Liver (tissue), 9 donors: Measurements from ENCODE around the gene FAM78A. TPM values are rescaled to one million over a fixed set of nuclear protein-coding genes. Genes with fewer than 3 reads are reported as not detected.

Experiments used
- DNase-seq: peaks from one replicate; pipeline ENCODE4 v3.0.0-alpha.2; 2017; ENCODE audit warnings: low spot score
- H3K27ac ChIP-seq, 2 donors: one replicate each; pipeline ENCODE4 v1.7.0; 2013; ENCODE audit warnings: inconsistent platforms in 2 of 2, low read length in 2 of 2, control low read depth in 1 of 2, low read depth in 1 of 2, mild to moderate bottlenecking in 1 of 2
- H3K27me3 ChIP-seq, 4 donors: one replicate each; pipeline versions ENCODE4 v1.6.1 to v1.7.0; 2013; ENCODE audit warnings: low read length in 3 of 4, inconsistent platforms in 1 of 4, mild to moderate bottlenecking in 1 of 4, moderate library complexity in 1 of 4; ENCODE audit not compliant: control insufficient read depth in 4 of 4, insufficient read depth in 4 of 4
- H3K36me3 ChIP-seq, 4 donors: one replicate each; pipeline versions ENCODE4 v1.6.1 to v1.7.0; 2013; ENCODE audit warnings: low read length in 3 of 4, mild to moderate bottlenecking in 3 of 4, low read depth in 1 of 4, moderate library complexity in 1 of 4; ENCODE audit not compliant: control insufficient read depth in 4 of 4, insufficient read depth in 3 of 4
- H3K4me1 ChIP-seq, 4 donors: one replicate each; pipeline versions ENCODE4 v1.6.1 to v1.7.0; 2013; ENCODE audit warnings: low read length in 3 of 4, mild to moderate bottlenecking in 3 of 4, moderate library complexity in 1 of 4; ENCODE audit not compliant: control insufficient read depth in 4 of 4, insufficient read depth in 4 of 4
- H3K4me3 ChIP-seq, 3 donors: one replicate each; pipeline versions ENCODE4 v1.6.1 to v1.7.0; 2013; ENCODE audit warnings: low read length in 3 of 3, control low read depth in 1 of 3, low read depth in 1 of 3, mild to moderate bottlenecking in 1 of 3
- H3K9ac ChIP-seq, 2 donors: one replicate each; pipeline ENCODE4 v1.7.0; 2013; ENCODE audit warnings: low read length in 2 of 2, mild to moderate bottlenecking in 2 of 2, moderate library complexity in 2 of 2, control low read depth in 1 of 2, low read depth in 1 of 2
- H3K9me3 ChIP-seq, 4 donors: one replicate each; pipeline versions ENCODE4 v1.6.1 to v1.7.0; 2013; ENCODE audit warnings: low read length in 3 of 4; ENCODE audit not compliant: control insufficient read depth in 4 of 4
- EGR1 ChIP-seq, 2 donors: IDR thresholded peaks; 2 replicates each; pipeline ENCODE4 v1.6.1; 2016 to 2018; ENCODE audit warnings: antibody characterized with exemption in 2 of 2, low read depth in 2 of 2
- FOXA1 ChIP-seq: IDR thresholded peaks from 2 replicates; pipeline ENCODE4 v1.6.1; 2016; ENCODE audit warnings: antibody characterized with exemption
- FOXA2 ChIP-seq: IDR thresholded peaks from 2 replicates; pipeline ENCODE4 v1.6.1; 2016; ENCODE audit warnings: antibody characterized with exemption
- GABPA ChIP-seq, 2 donors: IDR thresholded peaks in 1 of 2; conservative IDR thresholded peaks in 1 of 2; 2 replicates each; pipeline ENCODE4 v1.6.1; 2016; ENCODE audit warnings: antibody characterized with exemption in 2 of 2, mild to moderate bottlenecking in 1 of 2, moderate library complexity in 1 of 2
- HNF4A ChIP-seq, 2 donors: conservative IDR thresholded peaks; 2 replicates each; pipeline ENCODE4 v1.6.1; 2016; ENCODE audit warnings: antibody characterized with exemption in 2 of 2, mild to moderate bottlenecking in 2 of 2
- HNF4G ChIP-seq: IDR thresholded peaks from 2 replicates; pipeline ENCODE4 v1.6.1; 2016; ENCODE audit warnings: antibody characterized with exemption
- JUND ChIP-seq, 2 donors: IDR thresholded peaks; 2 replicates each; pipeline ENCODE4 v1.6.1; 2016; ENCODE audit warnings: antibody characterized with exemption in 2 of 2
- NR2F2 ChIP-seq: IDR thresholded peaks from 2 replicates; pipeline ENCODE4 v1.6.1; 2016; ENCODE audit warnings: antibody characterized with exemption
- RAD21 ChIP-seq, 2 donors: IDR thresholded peaks; 2 replicates each; pipeline ENCODE4 v1.6.1; 2016; ENCODE audit warnings: antibody characterized with exemption in 2 of 2, mild to moderate bottlenecking in 2 of 2
- RXRA ChIP-seq, 2 donors: IDR thresholded peaks; 2 replicates each; pipeline ENCODE4 v1.6.1; 2017 to 2018; ENCODE audit warnings: antibody characterized with exemption in 2 of 2, mild to moderate bottlenecking in 1 of 2
- SP1 ChIP-seq: IDR thresholded peaks from 2 replicates; pipeline ENCODE4 v1.6.1; 2018; ENCODE audit warnings: antibody characterized with exemption, mild to moderate bottlenecking
- TAF1 ChIP-seq: conservative IDR thresholded peaks from 2 replicates; pipeline ENCODE4 v1.6.1; 2016; ENCODE audit warnings: antibody characterized with exemption, mild to moderate bottlenecking
- YY1 ChIP-seq: IDR thresholded peaks from 2 replicates; pipeline ENCODE4 v1.6.1; 2016; ENCODE audit warnings: antibody characterized with exemption, mild to moderate bottlenecking
- WGBS: extraction: QIAGEN DNeasy Blood & Tissue Kit; methylation state at CpG from one replicate; pipeline ENCODE4 v1.1.7; 2013; 5-methylcytosine and 5-hydroxymethylcytosine counted together
- polyA plus RNA-seq, 2 donors: library from polyadenylated mRNA; stranded (reverse) in 1 of 2; unstranded in 1 of 2; fragments of 200-250 nt in 1 of 2; fragments of >200 nt in 1 of 2; fragmentation: Nextera tagmentation in 1 of 2; extraction: Ambion mirVana in 1 of 2; gene quantifications; one replicate each; pipeline versions ENCODE4 v1.2.1 to v1.2.3, GENCODE V29; 2013 to 2015
- total RNA-seq, 2 donors: library from RNA; depleted of rRNA; stranded (reverse); fragments of >200 nt; gene quantifications; one replicate each; pipeline ENCODE4 v1.2.3, GENCODE V29; 2014
- TF ChIP-seq, protein P1 (sequence below): IDR thresholded peaks from 2 replicates; pipeline ENCODE4 v1.6.1; 2016; ENCODE audit warnings: antibody characterized with exemption
- TF ChIP-seq, protein P2 (sequence below): IDR thresholded peaks from 2 replicates; pipeline ENCODE4 v1.6.1; 2016; ENCODE audit warnings: antibody characterized with exemption
- TF ChIP-seq, protein P3 (sequence below): IDR thresholded peaks from 2 replicates; pipeline ENCODE4 v1.6.1; 2016; ENCODE audit warnings: antibody characterized with exemption
- TF ChIP-seq, protein P4 (sequence below): IDR thresholded peaks from 2 replicates; pipeline ENCODE4 v1.6.1; 2016; ENCODE audit warnings: antibody characterized with exemption, mild to moderate bottlenecking
- donor health status: healthy.
- donor health status: healthy.
- donor health status: healthy.
- donor health status: healthy.
- donor health status: healthy.

Gene FAM78A
- total and polyA plus RNA-seq, 4 donors = 0.25 to 6.6 (median 1.7) TPM

DNA sequence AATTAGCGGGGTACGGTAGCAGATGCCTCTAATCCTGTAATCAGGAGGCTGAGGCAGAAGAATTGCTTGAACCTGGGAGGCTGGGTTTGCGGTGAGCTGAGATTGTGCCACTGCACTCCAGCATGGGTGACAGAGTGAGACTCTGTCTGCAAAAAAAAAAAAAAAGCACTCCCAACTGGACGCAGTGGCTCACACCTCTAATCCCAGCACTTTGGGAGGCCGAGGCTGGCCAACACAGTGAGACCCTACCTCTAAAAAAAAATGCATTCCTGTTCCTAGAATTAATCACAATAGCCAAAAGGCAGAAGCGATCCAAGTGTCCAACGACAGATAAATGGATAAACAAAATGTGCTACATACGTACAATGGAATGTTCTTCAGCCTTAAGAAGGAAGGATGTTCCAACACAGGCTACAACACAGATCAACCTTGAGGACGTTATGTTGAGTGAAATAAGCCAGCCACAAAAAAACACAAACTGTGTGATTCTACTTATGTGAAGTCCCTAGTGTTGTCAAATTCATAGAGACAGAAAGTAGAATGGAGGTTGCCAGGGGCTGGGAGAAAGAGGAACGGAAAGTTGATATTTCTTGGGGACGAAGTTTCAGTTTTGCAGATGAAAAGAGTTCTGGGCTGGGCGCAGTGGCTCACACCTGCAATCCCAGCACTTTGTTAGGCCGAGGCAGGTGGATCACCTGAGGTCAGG, 13.8 kb downstream of the FAM78A start (continued):
- TF ChIP-seq, protein P1, sequence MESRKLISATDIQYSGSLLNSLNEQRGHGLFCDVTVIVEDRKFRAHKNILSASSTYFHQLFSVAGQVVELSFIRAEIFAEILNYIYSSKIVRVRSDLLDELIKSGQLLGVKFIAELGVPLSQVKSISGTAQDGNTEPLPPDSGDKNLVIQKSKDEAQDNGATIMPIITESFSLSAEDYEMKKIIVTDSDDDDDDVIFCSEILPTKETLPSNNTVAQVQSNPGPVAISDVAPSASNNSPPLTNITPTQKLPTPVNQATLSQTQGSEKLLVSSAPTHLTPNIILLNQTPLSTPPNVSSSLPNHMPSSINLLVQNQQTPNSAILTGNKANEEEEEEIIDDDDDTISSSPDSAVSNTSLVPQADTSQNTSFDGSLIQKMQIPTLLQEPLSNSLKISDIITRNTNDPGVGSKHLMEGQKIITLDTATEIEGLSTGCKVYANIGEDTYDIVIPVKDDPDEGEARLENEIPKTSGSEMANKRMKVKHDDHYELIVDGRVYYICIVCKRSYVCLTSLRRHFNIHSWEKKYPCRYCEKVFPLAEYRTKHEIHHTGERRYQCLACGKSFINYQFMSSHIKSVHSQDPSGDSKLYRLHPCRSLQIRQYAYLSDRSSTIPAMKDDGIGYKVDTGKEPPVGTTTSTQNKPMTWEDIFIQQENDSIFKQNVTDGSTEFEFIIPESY = no peak
- TF ChIP-seq FOXA1 (no peak), RXRA (IDR thresholded peaks at IDR 0.05) (no peak), SP1 (no peak), HNF4G (no peak), FOXA2 (no peak)

DNA sequence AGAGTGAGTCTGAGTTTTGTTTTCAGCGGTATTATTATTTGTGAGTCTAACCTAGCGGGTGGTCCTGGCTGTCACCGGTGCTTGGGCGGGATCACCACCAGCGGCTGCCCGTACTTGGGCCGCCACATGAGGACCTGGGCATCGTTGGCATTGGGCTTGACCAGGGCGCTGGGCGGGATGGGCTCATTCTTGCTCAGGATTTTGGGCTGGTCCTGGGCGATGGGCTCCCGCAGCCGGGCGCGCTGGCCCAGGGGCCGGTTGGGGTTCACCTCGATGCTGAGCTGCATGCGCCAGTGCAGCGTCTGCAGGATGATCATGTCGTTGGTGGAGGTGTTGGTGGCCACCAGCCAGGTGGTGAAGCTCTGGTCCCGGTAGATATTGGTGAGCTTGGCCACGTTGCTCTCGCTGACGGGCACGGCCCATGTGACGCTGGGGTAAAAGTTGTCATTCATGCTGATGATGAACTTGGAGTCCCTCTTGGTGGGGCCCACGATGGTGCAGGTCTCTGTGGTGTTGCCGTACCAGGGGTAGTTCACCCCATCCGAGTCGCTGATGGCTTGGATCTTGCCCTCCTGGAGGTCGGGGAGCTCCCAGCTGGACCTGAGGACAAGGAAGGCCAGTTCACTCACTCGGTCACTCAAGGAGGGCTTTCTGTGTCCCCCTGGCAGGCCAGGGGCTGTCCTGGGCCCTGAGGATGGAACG, 15.4 kb downstream of the FAM78A start:
- 92% methylated on average over 33 of the region's 33 CpGs for WGBS

DNA sequence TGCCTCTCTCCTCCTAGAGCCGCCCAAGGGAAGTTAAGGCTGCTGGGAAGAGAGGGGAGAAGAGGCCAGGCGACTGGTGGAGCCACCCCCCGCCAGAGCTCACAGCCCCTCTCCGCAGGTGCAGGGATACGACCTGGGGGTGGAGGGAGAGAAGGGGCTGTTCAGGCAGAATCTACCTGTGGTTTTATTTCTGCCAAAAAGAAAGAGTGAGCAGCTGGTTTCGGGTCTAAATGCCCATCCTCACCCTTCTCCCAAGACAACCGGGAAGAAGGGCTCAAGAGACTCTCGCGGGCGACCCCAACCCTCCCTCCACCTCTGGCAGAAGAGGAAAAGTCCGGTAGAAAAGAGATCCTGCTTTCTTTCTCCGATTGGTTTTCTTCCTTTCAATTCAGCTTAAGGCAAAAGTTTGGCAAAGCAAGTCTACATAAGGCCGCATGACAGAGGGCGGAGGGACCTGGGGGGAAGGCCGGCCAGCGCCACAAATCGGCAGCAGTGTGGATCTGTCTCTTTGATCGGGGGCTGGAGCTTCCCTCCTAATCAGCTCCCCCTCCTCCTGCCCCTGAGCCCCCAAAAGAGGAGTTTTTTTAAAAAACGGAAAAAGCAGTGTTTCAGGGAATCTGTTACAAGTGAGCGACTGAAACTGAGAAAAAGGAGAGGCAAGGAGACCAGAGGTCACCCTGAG, 16.3 kb downstream of the FAM78A start:
- no peaks in the 10 kb centered on the region for H3K27me3 ChIP-seq
- H3K4me1 ChIP-seq = peaks cover 0 to 5% (median 2%) of the 10 kb centered on the region in 4 donors
- peaks cover 0 to 2% (median 0%) of the 10 kb centered on the region in 4 donors for H3K36me3 ChIP-seq
- DNase-seq = no peak
- H3K9ac ChIP-seq = no peak overlapping the region
- TF ChIP-seq, protein P2, sequence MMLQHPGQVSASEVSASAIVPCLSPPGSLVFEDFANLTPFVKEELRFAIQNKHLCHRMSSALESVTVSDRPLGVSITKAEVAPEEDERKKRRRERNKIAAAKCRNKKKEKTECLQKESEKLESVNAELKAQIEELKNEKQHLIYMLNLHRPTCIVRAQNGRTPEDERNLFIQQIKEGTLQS = no peak
- TF ChIP-seq HNF4A (conservative IDR thresholded peaks at IDR 0.05) (no peak), YY1 (no peak)
- 85% methylated on average over 20 of the region's 20 CpGs for WGBS
- no peak overlapping the region for H3K27ac ChIP-seq
- H3K9me3 ChIP-seq = no peaks in the 10 kb centered on the region
- H3K4me3 ChIP-seq = no peak overlapping the region

More for the DNA sequence above, 15.4 kb downstream of the FAM78A start:
- no peak overlapping the region for H3K27ac ChIP-seq
- TF ChIP-seq FOXA2 (no peak), EGR1 (IDR thresholded peaks at IDR 0.05; ENCODE audit: low read depth in 2 of 2) (no peak), GABPA (IDR thresholded peaks at IDR 0.05 in 1 of 2, conservative IDR thresholded peaks at IDR 0.05 in 1 of 2) (no peak)
- no peak overlapping the region for H3K4me3 ChIP-seq
- peaks cover 0 to 5% (median 2%) of the 10 kb centered on the region in 4 donors for H3K4me1 ChIP-seq
- no peak for DNase-seq
- H3K9ac ChIP-seq = no peak overlapping the region
- H3K36me3 ChIP-seq = peaks cover 0 to 2% (median 0%) of the 10 kb centered on the region in 4 donors
- H3K27me3 ChIP-seq = no peaks in the 10 kb centered on the region
- H3K9me3 ChIP-seq = no peaks in the 10 kb centered on the region

DNA sequence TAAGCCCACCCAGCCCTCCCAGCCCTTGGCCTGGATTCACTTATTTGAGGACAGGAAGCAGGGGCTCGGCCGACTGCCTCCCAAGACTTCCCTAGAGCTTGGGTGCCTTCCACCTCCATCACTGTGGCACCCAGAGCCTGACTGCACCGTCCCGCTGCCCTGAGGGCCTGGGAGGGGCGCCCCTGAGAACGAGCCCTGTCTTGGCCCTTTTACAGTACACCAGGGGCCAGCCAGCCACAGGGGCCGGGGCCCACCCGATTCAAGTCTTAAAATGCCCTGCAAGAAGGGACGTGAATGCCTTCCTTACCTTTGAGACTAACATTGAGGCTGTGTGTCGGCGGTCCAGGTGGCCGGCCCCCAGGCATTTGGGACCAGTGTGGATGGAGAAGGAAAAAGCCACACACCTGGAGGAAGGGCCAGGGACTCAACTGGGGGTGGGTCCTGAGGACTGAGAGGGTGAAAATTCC, 16.8 kb downstream of the FAM78A start:
- WGBS = 91% methylated on average over 12 of the region's 12 CpGs
- Histone ChIP-seq H3K4me1 (peaks cover 0 to 7% (median 2%) of the 10 kb centered on the region in 4 donors), H3K9ac (no peak overlapping the region), H3K27ac (no peak overlapping the region), H3K9me3 (no peaks in the 10 kb centered on the region), H3K27me3 (no peaks in the 10 kb centered on the region), H3K36me3 (peaks cover 0 to 2% (median 0%) of the 10 kb centered on the region in 4 donors), H3K4me3 (no peak overlapping the region)
- TF ChIP-seq GABPA (IDR thresholded peaks at IDR 0.05 in 1 of 2, conservative IDR thresholded peaks at IDR 0.05 in 1 of 2) (no peak), FOXA1 (no peak), TAF1 (no peak), RXRA (IDR thresholded peaks at IDR 0.05) (no peak), FOXA2 (no peak), YY1 (no peak), HNF4G (no peak), RAD21 (IDR thresholded peaks at IDR 0.05) (no peak), HNF4A (conservative IDR thresholded peaks at IDR 0.05) (no peak), EGR1 (IDR thresholded peaks at IDR 0.05; ENCODE audit: low read depth in 2 of 2) (no peak), JUND (IDR thresholded peaks at IDR 0.05) (no peak), NR2F2 (no peak), SP1 (no peak)
- TF ChIP-seq, protein P3, sequence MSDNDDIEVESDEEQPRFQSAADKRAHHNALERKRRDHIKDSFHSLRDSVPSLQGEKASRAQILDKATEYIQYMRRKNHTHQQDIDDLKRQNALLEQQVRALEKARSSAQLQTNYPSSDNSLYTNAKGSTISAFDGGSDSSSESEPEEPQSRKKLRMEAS = no peak
- TF ChIP-seq, protein P4, sequence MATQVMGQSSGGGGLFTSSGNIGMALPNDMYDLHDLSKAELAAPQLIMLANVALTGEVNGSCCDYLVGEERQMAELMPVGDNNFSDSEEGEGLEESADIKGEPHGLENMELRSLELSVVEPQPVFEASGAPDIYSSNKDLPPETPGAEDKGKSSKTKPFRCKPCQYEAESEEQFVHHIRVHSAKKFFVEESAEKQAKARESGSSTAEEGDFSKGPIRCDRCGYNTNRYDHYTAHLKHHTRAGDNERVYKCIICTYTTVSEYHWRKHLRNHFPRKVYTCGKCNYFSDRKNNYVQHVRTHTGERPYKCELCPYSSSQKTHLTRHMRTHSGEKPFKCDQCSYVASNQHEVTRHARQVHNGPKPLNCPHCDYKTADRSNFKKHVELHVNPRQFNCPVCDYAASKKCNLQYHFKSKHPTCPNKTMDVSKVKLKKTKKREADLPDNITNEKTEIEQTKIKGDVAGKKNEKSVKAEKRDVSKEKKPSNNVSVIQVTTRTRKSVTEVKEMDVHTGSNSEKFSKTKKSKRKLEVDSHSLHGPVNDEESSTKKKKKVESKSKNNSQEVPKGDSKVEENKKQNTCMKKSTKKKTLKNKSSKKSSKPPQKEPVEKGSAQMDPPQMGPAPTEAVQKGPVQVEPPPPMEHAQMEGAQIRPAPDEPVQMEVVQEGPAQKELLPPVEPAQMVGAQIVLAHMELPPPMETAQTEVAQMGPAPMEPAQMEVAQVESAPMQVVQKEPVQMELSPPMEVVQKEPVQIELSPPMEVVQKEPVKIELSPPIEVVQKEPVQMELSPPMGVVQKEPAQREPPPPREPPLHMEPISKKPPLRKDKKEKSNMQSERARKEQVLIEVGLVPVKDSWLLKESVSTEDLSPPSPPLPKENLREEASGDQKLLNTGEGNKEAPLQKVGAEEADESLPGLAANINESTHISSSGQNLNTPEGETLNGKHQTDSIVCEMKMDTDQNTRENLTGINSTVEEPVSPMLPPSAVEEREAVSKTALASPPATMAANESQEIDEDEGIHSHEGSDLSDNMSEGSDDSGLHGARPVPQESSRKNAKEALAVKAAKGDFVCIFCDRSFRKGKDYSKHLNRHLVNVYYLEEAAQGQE = no peak
- DNase-seq = no peak
